ENCODE results near the gene ACAA1.

The ACAA1 gene

GRCh38 chr3:38154033-38154494 is 17.1 kb upstream of the ACAA1 start:
- DNase-seq (ENCODE audit: low read depth in 2 of 2), result no peak

- DNase-seq (ENCODE audit: low read depth in 2 of 2), result no peak
These were observed 16.3 kb upstream of the ACAA1 start for GRCh38 chr3:38153221-38153620.

DNA sequence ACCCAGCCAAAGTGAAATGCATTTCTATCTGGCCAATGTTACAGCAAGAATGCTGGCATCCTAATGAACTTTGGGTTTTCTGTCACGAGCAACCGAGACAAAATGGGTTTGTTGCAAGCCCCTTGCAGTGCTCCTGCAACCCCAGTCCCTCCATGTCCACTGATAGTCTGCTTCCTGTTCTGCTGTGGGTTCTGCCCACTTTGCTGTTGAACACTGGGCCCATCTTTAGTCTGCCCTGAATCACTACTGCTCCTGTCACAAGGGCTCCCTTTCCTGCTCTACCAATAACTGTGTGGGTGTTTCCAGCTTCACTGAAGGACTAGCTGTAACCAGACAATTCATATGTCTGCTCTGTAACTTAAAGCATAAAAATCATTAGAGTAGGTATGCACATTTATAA is 15.7 kb upstream of the ACAA1 start:
- no peak for DNase-seq (ENCODE audit: low read depth in 2 of 2)

DNA sequence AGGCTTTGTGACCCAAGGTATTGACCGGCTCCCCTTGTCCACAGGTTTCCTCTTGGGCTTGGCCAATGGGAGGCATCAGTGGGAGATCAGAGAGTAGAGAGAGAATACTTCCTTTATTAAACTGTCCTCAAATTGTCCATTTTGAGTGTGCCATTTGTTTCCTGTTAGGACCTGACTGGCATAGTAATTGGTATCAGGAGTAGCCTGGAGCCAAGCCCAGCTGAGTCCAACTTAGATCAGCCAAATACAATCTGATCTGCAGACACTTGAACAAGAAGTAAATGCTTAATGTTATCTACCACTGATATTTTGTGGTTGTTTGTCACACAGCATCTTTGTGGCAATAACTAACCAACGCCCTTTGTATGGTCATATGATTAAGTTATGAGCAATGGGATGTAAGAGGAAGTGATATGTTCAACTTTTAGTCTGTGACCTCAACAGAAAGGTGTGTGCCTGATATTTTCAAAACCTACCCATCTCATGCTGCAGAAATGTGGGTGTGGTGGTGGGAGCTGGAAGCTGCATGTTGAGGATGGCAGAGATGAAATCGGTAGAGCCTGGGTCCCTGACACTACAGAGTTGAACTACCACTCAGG is 14.8 kb upstream of the ACAA1 start:
- DNase-seq (ENCODE audit: low read depth in 2 of 2), result no peak

GRCh38 chr3:38150780-38151528 is 14.0 kb upstream of the ACAA1 start:
- no peak for DNase-seq (ENCODE audit: low read depth in 2 of 2)

- DNase-seq (ENCODE audit: low read depth in 2 of 2), result no peak
These were observed 12.8 kb upstream of the ACAA1 start for GRCh38 chr3:38149708-38150107.

DNA sequence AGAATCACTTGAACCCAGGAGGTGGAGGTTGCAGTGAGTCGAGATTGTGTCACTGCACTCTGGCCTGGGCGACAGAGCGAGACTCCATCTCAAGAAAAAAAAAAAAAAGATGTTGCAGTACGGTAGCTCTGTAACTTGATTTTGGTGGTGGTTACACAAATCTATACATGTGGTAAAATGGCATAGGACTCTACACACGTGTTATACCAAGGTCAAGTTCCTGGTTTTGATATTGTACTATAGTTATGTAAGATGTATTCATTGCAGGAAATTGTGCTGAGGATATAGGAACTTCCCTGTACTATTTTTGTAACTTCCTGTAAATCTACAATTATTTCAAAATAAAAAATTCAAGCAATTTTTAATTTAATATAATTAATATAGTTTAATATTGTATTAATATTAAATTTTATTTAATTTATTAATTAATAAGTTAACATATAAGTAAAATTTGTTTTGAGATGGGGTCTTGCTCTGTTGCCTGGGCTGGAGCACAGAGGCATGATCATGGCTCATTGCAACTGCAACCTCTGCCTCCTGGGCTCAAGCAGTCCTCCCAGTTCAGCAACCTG is 11.5 kb upstream of the ACAA1 start:
- DNase-seq (ENCODE audit: low read depth in 2 of 2), result no peak

GRCh38 chr3:38147421-38147820 is 10.5 kb upstream of the ACAA1 start:
- DNase-seq (ENCODE audit: low read depth in 2 of 2), result no peak

- no peak for DNase-seq (ENCODE audit: low read depth in 2 of 2)
These were observed 9.6 kb upstream of the ACAA1 start for GRCh38 chr3:38146504-38146903.

- DNase-seq (ENCODE audit: low read depth in 2 of 2), result no peak
These were observed 6.6 kb upstream of the ACAA1 start for GRCh38 chr3:38143511-38143910.

DNA sequence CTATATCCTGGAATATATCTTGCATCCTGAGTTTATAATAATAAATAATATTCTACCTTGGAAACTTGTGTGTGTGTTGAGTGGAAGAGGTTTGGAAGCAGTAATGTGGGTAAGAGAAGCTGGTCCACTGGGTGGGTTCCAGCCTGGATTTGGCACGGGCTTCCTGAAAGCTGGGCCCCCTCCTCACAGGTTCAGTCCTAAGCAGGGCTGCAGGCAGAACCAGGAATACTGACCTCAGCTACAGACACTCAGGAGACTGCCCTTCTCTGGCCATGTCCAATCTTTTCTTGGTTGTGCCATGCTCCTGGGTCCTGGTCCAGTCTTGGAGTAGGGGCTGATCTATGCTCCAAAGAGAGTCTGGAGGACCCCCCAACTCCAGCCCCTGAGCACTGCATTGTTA is 6.0 kb upstream of the ACAA1 start:
- DNase-seq (ENCODE audit: low read depth in 2 of 2), result no peak

DNA sequence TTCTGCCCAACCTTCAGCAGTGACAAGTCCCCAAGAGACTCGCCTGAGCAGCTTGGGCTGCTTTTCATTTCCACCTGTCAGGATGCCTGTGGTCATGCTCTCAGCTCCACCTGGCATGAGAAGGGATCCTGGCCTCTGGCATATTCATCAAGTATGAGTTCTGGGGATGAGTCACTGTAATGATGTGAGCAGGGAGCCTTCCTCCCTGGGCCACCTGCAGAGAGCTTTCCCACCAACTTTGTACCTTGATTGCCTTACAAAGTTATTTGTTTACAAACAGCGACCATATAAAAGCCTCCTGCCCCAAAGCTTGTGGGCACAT is 5.0 kb upstream of the ACAA1 start:
- DNase-seq (ENCODE audit: low read depth in 2 of 2), result no peak

DNA sequence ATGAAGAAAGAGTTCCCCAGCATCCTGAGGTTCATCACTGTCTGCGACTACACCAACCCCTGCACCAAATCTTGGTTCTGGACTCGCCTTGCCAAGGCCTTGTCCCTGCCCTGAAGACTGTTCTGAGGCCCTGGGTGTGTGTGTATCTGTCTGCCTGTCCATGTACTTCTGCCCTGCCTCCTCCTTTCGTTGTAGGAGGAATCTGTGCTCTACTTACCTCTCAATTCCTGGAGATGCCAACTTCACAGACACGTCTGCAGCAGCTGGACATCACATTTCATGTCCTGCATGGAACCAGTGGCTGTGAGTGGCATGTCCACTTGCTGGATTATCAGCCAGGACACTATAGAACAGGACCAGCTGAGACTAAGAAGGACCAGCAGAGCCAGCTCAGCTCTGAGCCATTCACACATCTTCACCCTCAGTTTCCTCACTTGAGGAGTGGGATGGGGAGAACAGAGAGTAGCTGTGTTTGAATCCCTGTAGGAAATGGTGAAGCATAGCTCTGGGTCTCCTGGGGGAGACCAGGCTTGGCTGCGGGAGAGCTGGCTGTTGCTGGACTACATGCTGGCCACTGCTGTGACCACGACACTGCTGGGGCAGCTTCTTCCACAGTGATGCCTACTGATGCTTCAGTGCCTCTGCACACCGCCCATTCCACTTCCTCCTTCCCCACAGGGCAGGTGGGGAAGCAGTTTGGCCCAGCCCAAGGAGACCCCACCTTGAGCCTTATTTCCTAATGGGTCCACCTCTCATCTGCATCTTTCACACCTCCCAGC is 4.4 kb upstream of the ACAA1 start:
- DNase-seq (ENCODE audit: low read depth in 2 of 2), result no peak

DNA sequence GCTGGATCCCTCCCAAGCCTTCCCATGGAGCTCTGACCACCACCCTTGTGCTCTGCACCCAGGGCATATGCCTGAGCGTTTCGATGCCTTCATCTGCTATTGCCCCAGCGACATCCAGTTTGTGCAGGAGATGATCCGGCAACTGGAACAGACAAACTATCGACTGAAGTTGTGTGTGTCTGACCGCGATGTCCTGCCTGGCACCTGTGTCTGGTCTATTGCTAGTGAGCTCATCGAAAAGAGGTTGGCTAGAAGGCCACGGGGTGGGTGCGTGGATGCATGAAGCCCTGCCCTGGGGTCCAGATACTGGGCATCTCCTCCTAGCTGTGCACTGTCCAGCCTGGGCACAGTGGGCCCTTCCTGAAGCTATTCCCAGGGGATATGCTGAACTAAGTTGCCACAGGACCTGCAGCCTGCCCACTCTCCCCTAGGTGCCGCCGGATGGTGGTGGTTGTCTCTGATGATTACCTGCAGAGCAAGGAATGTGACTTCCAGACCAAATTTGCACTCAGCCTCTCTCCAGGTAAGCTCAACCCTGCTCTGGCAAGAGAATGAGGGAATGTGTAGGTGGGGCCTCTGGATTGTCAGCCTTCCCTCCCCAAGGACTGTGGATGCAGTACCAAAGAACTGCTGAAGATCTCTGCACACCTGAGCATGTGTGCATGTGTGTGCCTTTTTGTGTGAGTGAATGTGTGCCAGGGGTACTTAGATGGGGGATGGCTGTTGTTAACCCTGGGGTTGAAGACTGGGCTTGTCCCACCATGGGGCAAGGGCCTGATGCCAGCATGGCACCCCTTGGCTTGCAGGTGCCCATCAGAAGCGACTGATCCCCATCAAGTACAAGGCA is 3.6 kb upstream of the ACAA1 start:
- DNase-seq (ENCODE audit: low read depth in 2 of 2), result no peak

DNA sequence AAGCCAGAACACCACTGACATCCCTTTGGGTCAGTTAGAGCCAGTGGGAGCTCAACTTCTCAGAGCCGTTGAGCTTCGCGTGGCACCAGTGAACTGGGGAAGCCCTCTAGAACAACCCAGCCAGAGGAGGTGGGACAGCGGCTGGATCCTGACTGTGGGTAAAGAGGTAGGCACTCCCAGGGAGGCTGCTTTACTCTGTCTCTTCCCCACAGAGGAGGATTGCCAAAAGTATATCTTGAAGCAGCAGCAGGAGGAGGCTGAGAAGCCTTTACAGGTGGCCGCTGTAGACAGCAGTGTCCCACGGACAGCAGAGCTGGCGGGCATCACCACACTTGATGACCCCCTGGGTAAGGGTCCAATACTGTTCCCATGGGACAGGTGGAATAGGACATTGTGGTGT is 2.7 kb upstream of the ACAA1 start:
- no peak for DNase-seq (ENCODE audit: low read depth in 2 of 2)

DNA sequence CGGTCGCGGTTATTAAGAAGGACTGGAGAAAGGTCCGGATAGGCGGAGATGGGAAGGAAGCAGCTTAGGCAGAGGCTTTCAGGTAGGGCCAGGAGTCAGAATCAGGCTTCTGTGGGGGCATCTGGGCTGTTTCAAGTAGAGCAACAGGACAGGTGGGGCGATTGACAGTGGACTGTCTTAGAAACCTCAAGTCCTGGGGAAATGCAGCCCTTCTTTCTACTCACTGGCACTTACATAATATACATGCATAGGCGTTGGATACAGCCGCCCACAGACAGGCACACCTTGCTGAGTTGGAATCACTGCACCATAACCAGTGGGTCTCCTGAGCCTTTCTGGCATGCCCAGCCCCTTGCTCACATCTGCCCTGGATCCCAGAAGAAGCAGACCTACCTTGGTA is 2.3 kb upstream of the ACAA1 start:
- DNase-seq (ENCODE audit: low read depth in 2 of 2), result no peak

DNA sequence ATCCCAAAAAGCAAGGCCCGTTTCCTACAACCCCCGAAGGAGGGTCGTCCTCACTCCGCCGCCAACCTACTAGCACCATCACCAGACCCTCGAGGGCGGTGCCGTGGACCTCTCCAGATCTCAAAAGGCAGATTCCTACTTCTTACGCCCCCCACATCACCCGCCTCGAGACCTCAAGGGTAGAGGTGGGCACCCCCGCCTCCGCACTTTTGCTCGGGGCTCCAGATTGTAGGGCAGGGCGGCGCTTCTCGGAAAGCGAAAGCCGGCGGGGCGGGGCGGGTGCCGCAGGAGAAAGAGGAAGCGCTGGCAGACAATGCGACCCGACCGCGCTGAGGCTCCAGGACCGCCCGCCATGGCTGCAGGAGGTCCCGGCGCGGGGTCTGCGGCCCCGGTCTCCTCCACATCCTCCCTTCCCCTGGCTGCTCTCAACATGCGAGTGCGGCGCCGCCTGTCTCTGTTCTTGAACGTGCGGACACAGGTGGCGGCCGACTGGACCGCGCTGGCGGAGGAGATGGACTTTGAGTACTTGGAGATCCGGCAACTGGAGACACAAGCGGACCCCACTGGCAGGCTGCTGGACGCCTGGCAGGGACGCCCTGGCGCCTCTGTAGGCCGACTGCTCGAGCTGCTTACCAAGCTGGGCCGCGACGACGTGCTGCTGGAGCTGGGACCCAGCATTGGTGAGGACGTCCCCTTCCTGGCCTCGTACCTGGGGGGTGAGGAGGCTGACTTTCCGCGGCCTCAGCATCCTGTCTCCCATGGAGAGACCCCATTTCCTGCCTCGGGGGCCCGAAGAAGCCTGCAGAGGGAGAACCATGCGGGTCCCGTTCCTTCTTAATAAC is 1.6 kb upstream of the ACAA1 start, which contains the start of gene MYD88:
TSS of gene MYD88 (plus strand) at position 313 of the 842 bp plus-strand sequence. CDS start at position 353, 40 bp downstream.
- peak; percentile 51 to 68 for DNase-seq (ENCODE audit: low read depth in 2 of 2)

GRCh38 chr3:38137615-38138348 is 855 bp upstream of the ACAA1 start:
- DNase-seq (ENCODE audit: low read depth in 2 of 2), result no peak

DNA sequence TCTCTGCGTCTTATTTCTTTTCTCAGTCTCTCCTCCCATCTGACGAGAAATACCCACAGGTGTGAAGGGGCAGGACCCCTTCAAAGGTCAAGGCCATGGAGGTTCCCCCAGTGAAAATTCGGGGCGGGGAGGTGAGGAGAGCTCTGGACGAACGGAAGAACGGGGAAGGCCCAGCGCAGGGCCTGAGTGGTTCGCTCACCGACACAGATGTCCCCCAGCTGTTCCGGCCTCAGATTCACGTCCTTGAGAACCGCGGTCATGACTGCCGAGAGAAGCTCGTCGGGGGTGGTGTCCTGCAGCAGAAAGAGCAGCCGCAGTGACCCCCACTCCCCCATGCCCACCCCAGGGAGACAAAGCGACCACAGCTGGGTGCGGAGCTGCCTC is 542 bp downstream of the ACAA1 start:
- DNase-seq (ENCODE audit: low read depth in 2 of 2), result no peak

Data from stimulated activated CD4-positive, alpha-beta T cell treated with anti-CD3 and anti-CD28 coated beads, Interleukin-1b, Interleukin-23, amount 100 ng/mL, for 1 hour (primary cell).